ENCODE data around the gene CAMTA2. TPM values are rescaled to one million over a fixed set of nuclear protein-coding genes. Genes with fewer than 3 reads are reported as not detected.

CAMTA2 gene
- total RNA-seq, 1 experiment from 2014 or later, result 9.2 TPM

GRCh38 chr17:5035315-5035714 is 47.8 kb upstream of the CAMTA2 start, which contains the start of gene SLC52A1:
Gene SLC52A1, minus strand, starts transcription at chr17:5035426. Its CDS starts 820 bp downstream, at chr17:5034606.
- peak; percentile 68 for ATAC-seq
- no peaks in the 10 kb centered on the region for H3K36me3 Mint-ChIP-seq
- peak; percentile 57 for DNase-seq (ENCODE audit: low spot score)
- H3K4me1 Mint-ChIP-seq, result no peaks in the 10 kb centered on the region
- no peak within 1 kb of the TSS for H3K27ac Mint-ChIP-seq
- CTCF ChIA-PET, result interaction anchor here (0.7 to 2.9 kb wide), 10 partner anchors 16 to 451 kb away, joined by 3 to 23 read pairs (median 4); partner anchors contain the start of genes CAMTA2 and SMTNL2
- POLR2A ChIA-PET, result interaction anchor here (0.6 kb wide), 5 partner anchors 7 to 1403 kb away, joined by 4 to 9 read pairs (median 5); no protein-coding TSS in a partner anchor
- TF ChIP-seq ERG (CRISPR knock-in tag; IDR thresholded peaks at IDR 0.05), result no peak
- no peak for TF ChIP-seq ZSCAN18 (CRISPR knock-in tag; IDR thresholded peaks at IDR 0.05)
- TF ChIP-seq ATF1 (CRISPR knock-in tag; IDR thresholded peaks at IDR 0.05), result no peak
- no peak for TF ChIP-seq ATF2 (CRISPR knock-in tag; IDR thresholded peaks at IDR 0.05; ENCODE audit: borderline replicate concordance, low read depth)
- TF ChIP-seq JUN (CRISPR knock-in tag; IDR thresholded peaks at IDR 0.05), result no peak
- TF ChIP-seq ZNF423 (CRISPR knock-in tag; IDR thresholded peaks at IDR 0.05), result no peak
- TF ChIP-seq ZNF671 (CRISPR knock-in tag; IDR thresholded peaks at IDR 0.05), result no peak
- TF ChIP-seq NR1H2 (CRISPR knock-in tag; IDR thresholded peaks at IDR 0.05), result no peak
- TF ChIP-seq ZNF232 (CRISPR knock-in tag; IDR thresholded peaks at IDR 0.05), result no peak
- TF ChIP-seq ZNF512 (CRISPR knock-in tag; IDR thresholded peaks at IDR 0.05; ENCODE audit: borderline replicate concordance), result no peak
- TF ChIP-seq ZNF263 (CRISPR knock-in tag; IDR thresholded peaks at IDR 0.05; ENCODE audit: low read depth), result no peak
- no peak for TF ChIP-seq ZNF532 (CRISPR knock-in tag; IDR thresholded peaks at IDR 0.05; ENCODE audit: borderline replicate concordance)
- no peak for TF ChIP-seq FOXP4 (CRISPR knock-in tag; IDR thresholded peaks at IDR 0.05)
- no peak for TF ChIP-seq RORB (CRISPR knock-in tag; IDR thresholded peaks at IDR 0.05)
- peak within 1 kb of the TSS; percentile 55 for H3K4me3 Mint-ChIP-seq
- peaks cover 26% of the 10 kb centered on the region for H3K27me3 Mint-ChIP-seq (ENCODE audit: low read depth)
- no peaks in the 10 kb centered on the region for H3K9me3 Mint-ChIP-seq
